ENCODE data around the gene GNG5. TPM values are rescaled to one million over a fixed set of nuclear protein-coding genes. Genes with fewer than 3 reads are reported as not detected.

Gene GNG5
- total and polyA plus RNA-seq, 4 donors, result 11.4 to 229 (median 53.3) TPM

DNA sequence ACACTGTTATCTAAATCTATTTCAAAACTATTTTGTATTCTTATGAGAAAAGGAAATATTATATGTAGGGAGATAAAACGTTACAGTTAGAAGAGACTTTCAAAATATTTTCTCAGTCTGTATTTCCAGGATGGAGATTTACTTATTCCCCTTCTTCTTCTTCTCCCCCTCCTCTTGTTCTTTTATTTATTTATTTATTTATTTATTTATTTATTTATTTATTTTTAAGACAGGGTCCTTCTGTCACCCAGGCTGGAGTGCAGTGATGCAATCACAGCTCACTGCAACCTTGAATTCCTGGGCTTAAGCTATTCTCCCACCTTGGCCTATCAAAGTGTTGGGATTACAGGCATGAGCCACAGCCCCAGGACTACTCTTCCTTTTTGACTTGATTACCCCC is 30.2 kb downstream of the GNG5 start:
- Histone ChIP-seq H3K9me3 (ENCODE audit: control insufficient read depth in 4 of 4, low read length in 3 of 4) (peaks cover 0 to 13% (median 1%) of the 10 kb centered on the region in 4 donors), H3K36me3 (ENCODE audit: control insufficient read depth in 4 of 4, insufficient read depth in 3 of 4, low read depth in 1 of 4, low read length in 3 of 4) (peaks cover 0 to 1% (median 0%) of the 10 kb centered on the region in 4 donors), H3K27ac (ENCODE audit: low read depth in 1 of 2, low read length in 2 of 2) (no peak overlapping the region), H3K4me3 (ENCODE audit: low read depth in 1 of 3, low read length in 3 of 3) (no peak overlapping the region), H3K9ac (ENCODE audit: low read depth in 1 of 2, low read length in 2 of 2) (no peak overlapping the region), H3K27me3 (ENCODE audit: control insufficient read depth in 4 of 4, insufficient read depth in 4 of 4, low read length in 3 of 4) (peaks cover 0 to 4% (median 2%) of the 10 kb centered on the region in 4 donors), H3K4me1 (ENCODE audit: control insufficient read depth in 4 of 4, insufficient read depth in 4 of 4, low read length in 3 of 4) (peaks cover 3 to 12% (median 8%) of the 10 kb centered on the region in 4 donors)
- no peak for DNase-seq (ENCODE audit: low spot score)
- TF ChIP-seq GABPA (IDR thresholded peaks at IDR 0.05 in 1 of 2, conservative IDR thresholded peaks at IDR 0.05 in 1 of 2), result no peak
- no peak for TF ChIP-seq RAD21 (IDR thresholded peaks at IDR 0.05)
- TF ChIP-seq, protein P1, sequence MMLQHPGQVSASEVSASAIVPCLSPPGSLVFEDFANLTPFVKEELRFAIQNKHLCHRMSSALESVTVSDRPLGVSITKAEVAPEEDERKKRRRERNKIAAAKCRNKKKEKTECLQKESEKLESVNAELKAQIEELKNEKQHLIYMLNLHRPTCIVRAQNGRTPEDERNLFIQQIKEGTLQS (IDR thresholded peaks at IDR 0.05), result no peak
- TF ChIP-seq JUND (IDR thresholded peaks at IDR 0.05), result no peak
- no peak for TF ChIP-seq FOXA2 (IDR thresholded peaks at IDR 0.05)
- no peak for TF ChIP-seq HNF4G (IDR thresholded peaks at IDR 0.05)
- TF ChIP-seq NR2F2 (IDR thresholded peaks at IDR 0.05), result no peak
- TF ChIP-seq SP1 (IDR thresholded peaks at IDR 0.05), result no peak
- 57% methylated on average over 1 of the region's 1 CpG for WGBS

GRCh38 chr1:84467298-84467697 is 39.1 kb downstream of the GNG5 start:
- TF ChIP-seq, protein P2, sequence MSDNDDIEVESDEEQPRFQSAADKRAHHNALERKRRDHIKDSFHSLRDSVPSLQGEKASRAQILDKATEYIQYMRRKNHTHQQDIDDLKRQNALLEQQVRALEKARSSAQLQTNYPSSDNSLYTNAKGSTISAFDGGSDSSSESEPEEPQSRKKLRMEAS (IDR thresholded peaks at IDR 0.05), result no peak
- no peak for TF ChIP-seq RAD21 (IDR thresholded peaks at IDR 0.05)
- TF ChIP-seq REST (IDR thresholded peaks at IDR 0.05), result no peak
- no peak for TF ChIP-seq HNF4G (IDR thresholded peaks at IDR 0.05)
- TF ChIP-seq FOXA1 (IDR thresholded peaks at IDR 0.05), result no peak
- TF ChIP-seq SP1 (IDR thresholded peaks at IDR 0.05), result no peak
- no peak for TF ChIP-seq RXRA (IDR thresholded peaks at IDR 0.05)
- TF ChIP-seq, protein P3, sequence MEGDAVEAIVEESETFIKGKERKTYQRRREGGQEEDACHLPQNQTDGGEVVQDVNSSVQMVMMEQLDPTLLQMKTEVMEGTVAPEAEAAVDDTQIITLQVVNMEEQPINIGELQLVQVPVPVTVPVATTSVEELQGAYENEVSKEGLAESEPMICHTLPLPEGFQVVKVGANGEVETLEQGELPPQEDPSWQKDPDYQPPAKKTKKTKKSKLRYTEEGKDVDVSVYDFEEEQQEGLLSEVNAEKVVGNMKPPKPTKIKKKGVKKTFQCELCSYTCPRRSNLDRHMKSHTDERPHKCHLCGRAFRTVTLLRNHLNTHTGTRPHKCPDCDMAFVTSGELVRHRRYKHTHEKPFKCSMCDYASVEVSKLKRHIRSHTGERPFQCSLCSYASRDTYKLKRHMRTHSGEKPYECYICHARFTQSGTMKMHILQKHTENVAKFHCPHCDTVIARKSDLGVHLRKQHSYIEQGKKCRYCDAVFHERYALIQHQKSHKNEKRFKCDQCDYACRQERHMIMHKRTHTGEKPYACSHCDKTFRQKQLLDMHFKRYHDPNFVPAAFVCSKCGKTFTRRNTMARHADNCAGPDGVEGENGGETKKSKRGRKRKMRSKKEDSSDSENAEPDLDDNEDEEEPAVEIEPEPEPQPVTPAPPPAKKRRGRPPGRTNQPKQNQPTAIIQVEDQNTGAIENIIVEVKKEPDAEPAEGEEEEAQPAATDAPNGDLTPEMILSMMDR (IDR thresholded peaks at IDR 0.05; ENCODE audit: low read depth, low read length, missing input control), result no peak
- TF ChIP-seq JUND (IDR thresholded peaks at IDR 0.05), result no peak
- TF ChIP-seq GABPA (IDR thresholded peaks at IDR 0.05 in 1 of 2, conservative IDR thresholded peaks at IDR 0.05 in 1 of 2), result no peak
- no peak for TF ChIP-seq HNF4A (conservative IDR thresholded peaks at IDR 0.05)
- TF ChIP-seq FOXA2 (IDR thresholded peaks at IDR 0.05), result no peak
- TF ChIP-seq YY1 (IDR thresholded peaks at IDR 0.05), result no peak
- TF ChIP-seq, protein P1 (IDR thresholded peaks at IDR 0.05), result no peak
- TF ChIP-seq NR2F2 (IDR thresholded peaks at IDR 0.05), result no peak
- TF ChIP-seq EGR1 (IDR thresholded peaks at IDR 0.05; ENCODE audit: low read depth in 2 of 2), result no peak
- no peak for TF ChIP-seq ZBTB33 (IDR thresholded peaks at IDR 0.05)
- no peak overlapping the region for H3K27ac ChIP-seq (ENCODE audit: low read depth in 1 of 2, low read length in 2 of 2)
- no peak overlapping the region for H3K4me3 ChIP-seq (ENCODE audit: low read depth in 1 of 3, low read length in 3 of 3)
- no peak overlapping the region for H3K9ac ChIP-seq (ENCODE audit: low read depth in 1 of 2, low read length in 2 of 2)
- peaks cover 0 to 5% (median 0%) of the 10 kb centered on the region in 4 donors for H3K27me3 ChIP-seq (ENCODE audit: control insufficient read depth in 4 of 4, insufficient read depth in 4 of 4, low read length in 3 of 4)
- H3K9me3 ChIP-seq (ENCODE audit: control insufficient read depth in 4 of 4, low read length in 3 of 4), result no peaks in the 10 kb centered on the region
- no peaks in the 10 kb centered on the region for H3K4me1 ChIP-seq (ENCODE audit: control insufficient read depth in 4 of 4, insufficient read depth in 4 of 4, low read length in 3 of 4)
- no peak for DNase-seq (ENCODE audit: low spot score)
- no peaks in the 10 kb centered on the region for H3K36me3 ChIP-seq (ENCODE audit: control insufficient read depth in 4 of 4, insufficient read depth in 3 of 4, low read depth in 1 of 4, low read length in 3 of 4)

Data from liver (tissue), 9 donors.